Transverse colon (tissue), 4 donors: ENCODE data around the gene IL18R1. TPM values are rescaled to one million over a fixed set of nuclear protein-coding genes. Genes with fewer than 3 reads are reported as not detected.
"Not testable (repeated sequence)": the region's sequence is repeated elsewhere in the genome, so short reads cannot be mapped to it uniquely, and the experiment has no call there.

ENCODE experiments used
- DNase-seq: peaks from one replicate; pipeline ENCODE4 v3.0.0-alpha.2; 2019
- H3K27ac ChIP-seq, 4 donors: fragments of 200-600 bp; sonication (generic); 2 replicates each; pipeline ENCODE4 v1.5.1; 2016 to 2018; ENCODE audit warnings: inconsistent platforms in 4 of 4
- H3K27me3 ChIP-seq: fragments of 200-600 bp; sonication (generic); 2 replicates; pipeline ENCODE4 v1.5.1; 2017; ENCODE audit warnings: inconsistent platforms
- H3K36me3 ChIP-seq, 4 donors: fragments of 200-600 bp; sonication (generic); 2 replicates each; pipeline ENCODE4 v1.5.1; 2017 to 2019; ENCODE audit warnings: inconsistent platforms in 4 of 4
- H3K4me1 ChIP-seq, 4 donors: fragments of 200-600 bp; sonication (generic); 2 replicates each; pipeline ENCODE4 v1.5.1; 2017 to 2020; ENCODE audit warnings: inconsistent platforms in 4 of 4
- H3K4me3 ChIP-seq, 4 donors: fragments of 200-600 bp; sonication (generic); 1 replicate in 1 of 4; 2 replicates in 3 of 4; pipeline versions ENCODE4 v1.5.1 to v1.6.1; 2017 to 2019; ENCODE audit warnings: inconsistent platforms in 4 of 4
- H3K9me3 ChIP-seq, 2 donors: fragments of 200-600 bp; sonication (generic); 2 replicates each; pipeline ENCODE4 v1.5.1; 2017 to 2019; ENCODE audit warnings: inconsistent platforms in 2 of 2
- EP300 ChIP-seq: sonication (generic); formaldehyde crosslinking; IDR thresholded peaks from one replicate; pipeline ENCODE4 v1.6.1; 2017; ENCODE audit warnings: antibody characterized with exemption, low read depth
- POLR2A ChIP-seq: fragments of 450-650 bp; IDR thresholded peaks from one replicate; pipeline ENCODE4 v1.6.1; 2016; ENCODE audit warnings: antibody characterized with exemption, mild to moderate bottlenecking, moderate library complexity
- POLR2AphosphoS5 ChIP-seq, 3 donors: sonication (generic); formaldehyde crosslinking; IDR thresholded peaks; one replicate each; pipeline ENCODE4 v1.6.1; 2016; ENCODE audit warnings: antibody characterized with exemption in 3 of 3
- WGBS, 2 donors: methylation state at CpG; one replicate each; pipeline ENCODE4 v1.1.5; 2018; ENCODE audit warnings: low coverage in 1 of 2; 5-methylcytosine and 5-hydroxymethylcytosine counted together
- in situ Hi-C, 4 donors: fragments of 200-750 bp; cut with MboI; loops; one replicate each; pipeline versions ENCODE4 v1.15.0 to v1.15.1; 2017; ENCODE audit warnings: low sequenced_read_pairs in 3 of 4, low pct_ligation_motif_present in 1 of 4, low pct_unique_long_range_greater_than_20kb in 1 of 4
- intact Hi-C: fragments of 100-400 bp; cut with DNase I; formaldehyde crosslinking; loops from one replicate; pipeline ENCODE4 v1.15.1; 2023; ENCODE audit warnings: low total_unique reads
- total RNA-seq, 4 donors: library from RNA; depleted of rRNA; stranded (reverse); fragments of >200 nt; gene quantifications; one replicate each; pipeline ENCODE4 v1.1.0, GENCODE V29; 2016
- TF ChIP-seq, protein P1 (sequence below), 5 experiments: fragments of 200-600 bp in 3 of 5; fragments of 450-650 bp in 2 of 5; sonication (generic) in 3 of 5; IDR thresholded peaks; 1 replicate in 2 of 5; 2 replicates in 3 of 5; pipeline ENCODE4 v1.5.1; 2016 to 2017; ENCODE audit warnings: antibody characterized with exemption in 5 of 5, inconsistent platforms in 3 of 5, mild to moderate bottlenecking in 2 of 5, moderate library complexity in 1 of 5

Gene IL18R1
- total RNA-seq, 4 donors from 2014 or later: 0.75 to 6.0 (median 2.8) TPM

DNA sequence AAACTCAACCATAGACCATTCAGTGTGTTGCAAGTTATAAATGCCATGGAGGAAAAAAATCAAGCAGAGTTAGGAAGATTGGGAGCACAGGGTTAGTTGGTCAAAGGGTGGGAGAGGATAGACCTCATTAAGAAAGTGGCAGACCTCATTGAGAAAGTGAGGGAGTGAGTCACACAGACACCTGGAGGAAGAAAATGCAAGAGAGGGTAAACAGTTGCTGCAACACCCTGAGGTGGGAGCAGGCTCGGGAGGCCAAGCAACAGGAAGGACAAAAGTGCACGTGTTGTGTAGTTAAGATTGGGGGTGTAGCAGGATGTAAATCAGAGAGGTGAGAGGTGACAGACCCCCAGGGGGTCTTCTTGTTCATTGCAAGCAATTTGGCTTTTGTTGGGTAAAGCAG is 37.9 kb upstream of the IL18R1 start:
- Histone ChIP-seq H3K36me3 (no peaks in the 10 kb centered on the region), H3K4me1 (no peaks in the 10 kb centered on the region), H3K9me3 (no peaks in the 10 kb centered on the region), H3K4me3 (no peak overlapping the region), H3K27ac (no peak overlapping the region), H3K27me3 (no peaks in the 10 kb centered on the region)
- in situ Hi-C loops: no loop called here
- 7 to 9% methylated on average over 2 of the region's 2 CpGs for WGBS, 2 donors
- DNase-seq: no peak
- intact Hi-C loops: no loop called here
- TF ChIP-seq POLR2AphosphoS5 (IDR thresholded peaks at IDR 0.05): no peak
- no peak for TF ChIP-seq EP300
- TF ChIP-seq POLR2A: no peak
- TF ChIP-seq, protein P1, sequence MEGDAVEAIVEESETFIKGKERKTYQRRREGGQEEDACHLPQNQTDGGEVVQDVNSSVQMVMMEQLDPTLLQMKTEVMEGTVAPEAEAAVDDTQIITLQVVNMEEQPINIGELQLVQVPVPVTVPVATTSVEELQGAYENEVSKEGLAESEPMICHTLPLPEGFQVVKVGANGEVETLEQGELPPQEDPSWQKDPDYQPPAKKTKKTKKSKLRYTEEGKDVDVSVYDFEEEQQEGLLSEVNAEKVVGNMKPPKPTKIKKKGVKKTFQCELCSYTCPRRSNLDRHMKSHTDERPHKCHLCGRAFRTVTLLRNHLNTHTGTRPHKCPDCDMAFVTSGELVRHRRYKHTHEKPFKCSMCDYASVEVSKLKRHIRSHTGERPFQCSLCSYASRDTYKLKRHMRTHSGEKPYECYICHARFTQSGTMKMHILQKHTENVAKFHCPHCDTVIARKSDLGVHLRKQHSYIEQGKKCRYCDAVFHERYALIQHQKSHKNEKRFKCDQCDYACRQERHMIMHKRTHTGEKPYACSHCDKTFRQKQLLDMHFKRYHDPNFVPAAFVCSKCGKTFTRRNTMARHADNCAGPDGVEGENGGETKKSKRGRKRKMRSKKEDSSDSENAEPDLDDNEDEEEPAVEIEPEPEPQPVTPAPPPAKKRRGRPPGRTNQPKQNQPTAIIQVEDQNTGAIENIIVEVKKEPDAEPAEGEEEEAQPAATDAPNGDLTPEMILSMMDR (IDR thresholded peaks at IDR 0.05): no peak

DNA sequence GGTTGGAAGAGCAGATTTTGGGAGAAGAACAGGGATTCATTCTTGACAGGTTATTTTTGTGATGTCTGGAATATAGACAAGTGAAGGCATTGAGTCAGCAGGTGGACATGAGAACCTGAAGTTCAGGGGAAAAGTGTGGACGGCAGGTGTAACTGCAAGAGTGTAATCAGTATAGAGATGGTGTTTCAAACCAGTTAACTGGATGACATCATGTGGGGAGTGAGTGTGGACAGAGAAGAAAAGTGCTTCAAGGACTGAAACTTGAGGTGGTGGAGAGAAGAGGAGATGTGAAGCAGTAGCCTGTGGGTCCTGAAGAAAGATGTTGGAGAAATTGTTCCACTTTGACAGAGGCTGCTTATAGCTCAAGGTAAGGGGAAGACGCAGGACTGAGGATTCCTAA is 37.2 kb upstream of the IL18R1 start:
- in situ Hi-C loops: no loop called here

DNA sequence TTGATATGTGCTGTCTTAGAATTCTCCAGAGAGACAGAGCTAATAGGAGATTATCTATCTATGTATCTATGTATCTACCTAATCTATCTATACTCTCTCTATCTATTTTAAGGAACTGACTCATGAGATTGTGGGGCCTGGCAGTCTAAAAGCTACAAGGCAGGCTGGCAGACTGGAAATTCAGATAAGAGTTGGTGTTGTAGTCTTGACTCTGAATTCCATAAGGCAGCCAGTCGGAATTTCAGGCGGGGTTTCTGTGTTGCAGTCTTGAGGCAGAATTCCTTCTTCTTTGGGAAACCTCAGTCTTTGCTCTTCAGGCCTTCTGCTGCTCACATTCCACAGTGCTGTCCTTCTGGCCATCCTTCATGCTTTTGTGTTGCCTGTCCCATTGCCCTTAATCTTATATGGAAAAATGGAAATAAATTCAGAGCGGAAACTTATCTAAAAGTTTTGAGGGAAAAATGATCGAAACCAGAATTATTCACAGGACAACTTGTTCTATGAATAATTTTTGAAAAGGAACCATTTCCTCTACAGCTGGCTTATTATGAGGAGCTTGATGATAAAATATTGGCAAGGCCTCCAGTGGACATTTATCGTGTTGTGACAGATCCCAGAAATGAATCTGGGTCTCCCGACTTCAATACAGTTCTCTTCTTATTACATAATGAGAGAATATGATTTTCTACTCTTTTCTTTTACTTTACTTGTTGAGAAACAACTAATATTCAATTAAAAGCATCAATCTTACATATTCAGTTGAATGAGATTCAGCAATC is 33.5 kb upstream of the IL18R1 start:
- intact Hi-C loops: no loop called here
- Histone ChIP-seq H3K4me1 (no peaks in the 10 kb centered on the region), H3K36me3 (no peaks in the 10 kb centered on the region), H3K4me3 (no peak overlapping the region), H3K9me3 (no peaks in the 10 kb centered on the region), H3K27me3 (no peaks in the 10 kb centered on the region), H3K27ac (no peak overlapping the region)
- WGBS, 2 donors: 67 to 86% methylated on average over 5 to 6 of the region's 6 CpGs
- in situ Hi-C loops: no loop called here
- no peak for TF ChIP-seq POLR2AphosphoS5 (IDR thresholded peaks at IDR 0.05)
- no peak for DNase-seq

More for the DNA sequence above, 37.2 kb upstream of the IL18R1 start:
- 88 to 89% methylated on average over 2 of the region's 2 CpGs for whole genome bisulfite sequencing, 2 donors
- DNase-seq: no peak
- Histone ChIP-seq H3K36me3 (no peaks in the 10 kb centered on the region), H3K27me3 (no peaks in the 10 kb centered on the region), H3K27ac (no peak overlapping the region), H3K4me3 (no peak overlapping the region), H3K9me3 (no peaks in the 10 kb centered on the region), H3K4me1 (no peaks in the 10 kb centered on the region)
- intact Hi-C loops: no loop called here
- TF ChIP-seq, protein P1 (IDR thresholded peaks at IDR 0.05): no peak
- TF ChIP-seq POLR2AphosphoS5 (IDR thresholded peaks at IDR 0.05) (no peak), EP300 (no peak), POLR2A (no peak)

DNA sequence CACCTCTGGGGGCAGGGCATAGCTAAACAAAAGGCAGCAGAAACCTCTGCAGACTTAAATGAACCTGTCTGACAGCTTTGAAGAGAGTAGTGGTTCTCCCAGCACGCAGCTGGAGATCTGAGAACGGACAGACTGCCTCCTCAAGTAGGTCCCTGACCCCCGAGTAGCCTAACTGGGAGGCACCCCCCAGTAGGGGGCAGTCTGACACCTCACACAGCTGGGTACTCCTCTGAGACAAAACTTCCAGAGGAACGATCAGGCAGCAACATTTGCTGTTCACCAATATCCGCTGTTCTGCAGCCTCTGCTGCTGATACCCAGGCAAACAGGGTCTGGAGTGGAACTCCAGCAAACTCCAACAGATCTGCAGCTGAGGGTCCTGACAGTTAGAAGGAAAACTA is 30.7 kb upstream of the IL18R1 start:
- intact Hi-C loops, in situ Hi-C loops, H3K27ac ChIP-seq, H3K27me3 ChIP-seq, H3K4me1 ChIP-seq, H3K4me3 ChIP-seq, H3K9me3 ChIP-seq, DNase-seq, H3K36me3 ChIP-seq: not testable (repeated sequence)
- 85% methylated on average over 5 of the region's 5 CpGs; no CpG with 5 or more reads in 1 of the 2 donors for WGBS, 2 donors

DNA sequence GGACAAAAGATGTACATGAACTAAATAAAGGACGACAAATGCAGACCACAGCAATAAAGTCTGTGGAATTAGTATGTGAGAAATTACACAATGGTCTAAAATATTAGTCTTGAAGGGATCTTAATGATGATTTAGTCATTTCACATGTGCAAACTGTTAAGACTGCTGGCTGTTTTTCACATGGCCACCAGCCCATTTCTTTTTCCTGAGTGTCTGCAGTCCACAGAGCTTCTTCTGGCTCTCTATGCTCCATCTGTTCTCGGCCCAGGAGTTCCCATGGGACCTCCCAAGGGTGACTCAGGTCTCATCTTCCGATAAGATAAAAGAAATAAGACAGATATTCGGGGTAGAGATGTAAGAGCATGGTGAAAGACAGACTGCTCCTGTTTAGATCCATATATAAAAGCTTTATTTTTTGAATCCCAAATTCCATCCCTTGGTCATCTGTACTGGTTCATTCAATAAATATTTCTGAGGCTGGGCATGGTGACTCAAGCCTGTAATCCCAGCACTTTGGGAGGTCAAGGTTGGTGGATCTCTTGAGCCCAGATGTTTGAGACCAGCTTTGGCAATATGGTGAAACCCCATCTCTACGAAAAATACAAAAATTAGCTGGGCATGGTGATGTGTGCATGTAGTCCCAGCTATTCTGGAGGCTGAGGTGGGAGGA is 24.1 kb upstream of the IL18R1 start:
- no peak overlapping the region for H3K4me3 ChIP-seq
- H3K27ac ChIP-seq: no peak overlapping the region
- no peak for TF ChIP-seq POLR2AphosphoS5 (IDR thresholded peaks at IDR 0.05)
- TF ChIP-seq POLR2A: no peak
- TF ChIP-seq, protein P1 (IDR thresholded peaks at IDR 0.05): no peak
- no peak for TF ChIP-seq EP300
- in situ Hi-C loops: no loop called here
- DNase-seq: no peak
- no peaks in the 10 kb centered on the region for H3K4me1 ChIP-seq
- H3K36me3 ChIP-seq: no peaks in the 10 kb centered on the region
- H3K9me3 ChIP-seq: no peaks in the 10 kb centered on the region
- no peaks in the 10 kb centered on the region for H3K27me3 ChIP-seq
- intact Hi-C loops: no loop called here
- WGBS, 2 donors: 68 to 69% methylated on average over 3 to 5 of the region's 5 CpGs
